ENCODE measurements around the gene ITGA6.

Gene ITGA6

DNA sequence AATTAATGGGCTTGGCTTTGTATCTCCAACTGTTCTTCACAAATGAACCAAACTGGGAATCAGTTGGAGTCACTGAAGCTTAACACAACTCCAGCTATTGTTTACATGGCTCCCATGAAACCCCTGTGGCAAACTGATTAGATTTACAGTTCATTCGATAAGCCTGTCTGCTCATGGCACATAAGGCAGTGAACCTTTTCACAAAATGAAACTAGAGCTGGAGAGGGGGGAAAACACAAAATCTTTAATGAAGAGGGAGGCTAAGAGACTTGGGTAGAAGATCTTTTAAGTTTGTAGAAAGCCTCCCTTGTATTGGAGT, 11.6 kb upstream of the ITGA6 start:
- in situ Hi-C loops (cut with MboI; ENCODE audit: low sequenced_read_pairs), result no loop called here

DNA sequence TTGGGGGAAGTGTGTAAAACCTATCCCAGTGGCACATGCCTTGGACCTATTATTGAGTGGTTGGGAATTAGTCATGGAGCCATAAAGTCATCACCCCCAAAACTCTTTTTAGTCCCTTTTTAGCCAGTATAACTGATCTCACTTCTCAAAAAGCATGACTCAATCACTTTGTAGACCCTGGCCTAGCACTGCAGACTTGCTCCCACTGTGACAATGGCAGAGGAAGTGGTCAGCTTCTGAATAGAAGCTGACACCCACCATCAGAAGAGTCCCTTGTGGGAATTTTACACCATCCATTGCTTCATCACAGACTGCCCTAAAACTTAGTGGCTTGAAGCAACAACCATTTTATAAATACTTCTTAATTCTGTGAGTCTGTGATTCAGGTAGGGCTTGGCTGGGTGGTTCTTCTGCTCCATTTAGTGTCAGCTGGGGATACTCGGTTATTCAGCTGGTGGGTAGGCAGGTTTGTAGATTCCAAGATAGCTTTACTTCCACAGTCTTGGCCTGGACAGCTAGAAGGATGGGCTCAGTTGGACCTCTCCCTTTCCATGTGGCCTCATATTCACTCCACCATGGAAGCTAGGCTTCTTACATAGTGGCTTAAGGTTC, 10.8 kb upstream of the ITGA6 start:
- in situ Hi-C loops (cut with MboI; ENCODE audit: low sequenced_read_pairs), result no loop called here

DNA sequence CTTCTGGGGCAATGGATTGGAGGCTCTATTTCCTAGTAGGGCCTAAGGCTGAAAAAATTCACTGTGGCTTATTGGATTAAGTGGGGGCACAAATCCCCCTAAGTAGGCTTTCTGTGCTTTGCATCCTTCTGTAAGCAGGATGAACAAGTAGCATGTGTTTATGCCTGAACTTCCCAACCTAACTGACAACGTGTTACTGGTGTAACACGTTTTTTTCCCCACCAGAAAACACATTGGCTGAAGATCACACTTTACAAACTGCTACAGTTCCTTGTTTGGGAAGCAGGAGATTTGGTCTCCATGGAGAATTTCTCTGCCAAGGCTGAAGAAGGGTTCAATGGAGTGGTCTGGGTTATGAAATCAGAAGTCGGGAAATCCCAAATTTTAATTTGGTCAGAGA, 7.2 kb upstream of the ITGA6 start:
- in situ Hi-C loops (cut with MboI; ENCODE audit: low sequenced_read_pairs), result no loop called here

DNA sequence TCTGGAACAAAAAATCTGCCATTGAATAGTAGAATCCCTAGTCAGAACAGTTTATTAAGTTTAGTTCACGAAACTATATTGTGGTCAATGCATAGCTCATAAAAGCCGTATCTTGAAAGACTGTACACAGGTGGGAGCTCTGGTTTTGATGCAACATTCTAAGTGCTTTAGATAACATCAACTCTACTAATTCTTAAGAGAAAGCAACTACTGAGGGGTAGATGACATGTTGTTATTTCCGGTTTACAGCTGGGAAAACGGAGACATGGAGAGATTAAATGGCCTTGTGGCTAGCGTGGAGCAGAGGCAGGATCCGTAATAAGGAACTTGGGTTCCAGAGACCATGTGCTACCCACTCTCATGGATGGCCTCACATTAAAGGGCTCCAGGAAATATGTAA, 4.2 kb upstream of the ITGA6 start:
- in situ Hi-C loops (cut with MboI; ENCODE audit: low sequenced_read_pairs), result no loop called here

DNA sequence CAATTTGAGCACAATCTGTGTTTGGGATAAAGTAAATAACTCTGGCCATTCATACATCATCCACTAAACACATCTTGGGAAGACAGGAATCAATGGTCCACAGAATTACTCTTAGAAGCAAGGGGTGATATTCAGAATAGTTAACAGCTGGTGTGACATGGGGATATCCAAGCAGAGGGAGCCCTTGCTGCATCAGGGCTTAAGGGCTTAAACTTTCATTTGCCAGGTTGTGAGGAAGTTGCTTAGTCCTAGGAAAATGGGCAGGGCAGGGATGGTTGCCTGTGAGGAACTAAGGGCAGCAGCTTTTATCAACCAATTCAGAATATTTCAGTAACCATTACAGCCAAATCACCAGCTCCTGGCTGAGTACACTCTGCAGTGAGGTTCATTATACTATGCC, 2.0 kb upstream of the ITGA6 start:
- in situ Hi-C loops (cut with MboI; ENCODE audit: low sequenced_read_pairs), result no loop called here

DNA sequence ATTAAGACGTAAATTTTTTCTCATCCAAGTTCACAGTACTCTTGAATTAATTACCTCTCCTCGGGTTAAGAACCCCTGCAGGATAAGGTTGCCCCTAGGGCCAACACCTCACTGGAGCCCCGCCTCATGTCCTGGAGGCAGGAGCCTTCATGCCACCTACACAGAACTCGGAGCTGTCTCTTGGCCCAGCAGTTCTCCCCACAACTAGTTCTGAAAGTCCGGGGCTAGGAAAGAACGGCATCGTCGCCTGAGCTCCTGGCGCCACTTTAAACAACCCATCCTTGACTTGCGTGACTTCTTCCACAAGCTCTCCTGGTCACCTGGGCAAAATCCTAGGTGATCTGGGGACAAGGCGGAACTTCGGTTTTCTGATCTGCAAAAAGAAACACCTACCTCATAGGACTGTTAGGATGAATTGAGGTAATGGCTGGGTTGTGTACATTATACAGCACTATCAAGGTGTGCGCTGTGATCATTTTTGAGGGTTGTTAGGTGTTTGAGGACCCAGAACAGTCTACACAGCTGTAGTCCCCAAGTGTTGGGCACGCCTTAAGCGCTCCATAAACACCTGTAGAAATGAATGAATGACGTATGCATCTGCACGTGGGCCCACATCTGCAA, 641 bp upstream of the ITGA6 start:
- in situ Hi-C loops (cut with MboI; ENCODE audit: low sequenced_read_pairs), result no loop called here

DNA sequence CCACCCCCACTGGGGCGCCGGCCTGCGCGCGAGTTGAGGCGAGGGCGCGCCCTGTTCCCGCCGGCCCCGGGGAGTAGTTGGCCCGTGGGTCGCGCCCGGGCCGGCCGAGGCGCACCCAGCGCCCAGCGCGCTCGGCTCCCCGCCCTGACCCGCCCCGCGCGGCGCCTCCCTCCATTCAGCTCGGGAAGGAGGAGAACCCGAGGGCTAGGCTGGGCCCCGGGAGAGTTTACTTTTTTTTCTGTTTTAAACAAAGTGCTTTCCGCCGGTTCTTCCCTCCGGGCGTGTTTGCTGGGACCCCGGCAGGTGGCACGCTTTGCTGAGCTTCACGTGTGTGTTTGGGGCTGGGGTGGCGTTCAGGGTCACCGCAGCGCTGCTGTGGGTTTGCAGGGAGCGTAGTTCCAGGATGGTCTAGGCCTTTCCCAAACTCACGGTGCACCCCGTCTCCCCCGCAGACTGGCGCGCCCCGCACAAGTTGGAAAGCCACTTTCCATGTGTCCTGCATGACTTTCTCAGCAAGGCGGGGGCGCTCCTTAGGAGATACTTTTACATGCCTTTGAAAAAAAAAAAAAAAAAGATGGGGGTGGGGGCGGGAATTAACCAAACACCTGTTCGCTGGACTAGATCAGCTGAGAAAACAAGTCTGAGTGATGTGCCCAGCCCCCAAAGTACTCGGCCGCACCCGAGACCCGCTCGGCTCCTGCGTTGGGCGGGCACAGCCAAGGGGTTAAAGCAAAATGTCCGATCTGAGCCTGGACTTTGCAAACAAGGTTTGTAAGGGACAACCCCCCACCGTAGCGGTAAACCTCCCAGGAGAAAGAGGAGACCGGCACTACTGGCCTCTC, 825 bp downstream of the ITGA6 start:
- in situ Hi-C loops (cut with MboI; ENCODE audit: low sequenced_read_pairs), result no loop called here

DNA sequence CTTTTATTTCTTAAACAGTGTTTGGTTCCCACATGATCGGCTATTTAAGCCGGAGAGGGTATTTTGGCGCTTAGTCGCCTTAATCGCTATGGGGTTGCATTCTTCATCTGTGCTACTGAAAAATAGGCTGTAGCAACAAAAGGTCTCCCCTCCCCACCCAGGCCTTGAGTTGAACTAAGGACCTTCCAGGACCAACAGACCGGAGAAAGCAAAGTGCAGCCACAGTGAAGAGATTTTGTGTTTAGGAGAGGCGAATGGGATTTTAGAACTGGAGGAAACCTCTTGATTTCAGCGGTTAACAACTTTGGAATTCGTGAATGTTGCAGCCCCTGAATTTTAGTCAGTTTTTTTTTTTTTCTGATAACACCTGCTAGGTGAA, 1.4 kb downstream of the ITGA6 start:
- in situ Hi-C loops (cut with MboI; ENCODE audit: low sequenced_read_pairs), result no loop called here

DNA sequence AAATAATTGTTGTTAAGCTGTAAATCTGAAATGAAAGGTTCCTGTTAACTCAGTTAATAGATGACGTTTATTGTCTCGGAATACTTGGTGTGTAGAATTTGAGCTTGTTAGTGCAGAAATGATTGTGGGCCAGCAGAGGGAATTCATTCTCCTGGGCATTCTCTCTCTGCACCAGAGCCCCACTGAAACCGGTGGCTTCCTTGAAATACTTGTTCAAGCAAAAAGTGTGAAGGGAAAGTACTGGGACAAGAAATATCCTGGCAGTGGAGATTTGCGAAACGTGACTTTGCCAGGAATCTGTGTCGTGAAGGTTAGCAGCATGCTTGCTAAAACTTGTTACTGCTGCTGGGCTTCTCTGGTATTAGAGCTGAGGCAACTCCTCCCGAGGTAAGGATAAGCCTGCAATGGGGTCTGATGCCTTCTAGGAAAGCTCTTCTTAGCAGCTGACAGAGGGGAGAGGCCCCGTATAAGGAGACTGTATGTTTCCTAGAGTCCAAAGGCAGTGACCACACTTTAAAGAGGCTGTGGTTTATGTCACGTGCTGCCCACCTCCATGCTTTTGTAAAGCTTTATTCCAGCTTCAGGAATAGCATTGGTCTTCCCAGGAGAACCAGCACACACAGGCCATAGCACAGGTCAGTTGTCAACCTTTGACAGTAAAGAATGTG, 2.0 kb downstream of the ITGA6 start:
- in situ Hi-C loops (cut with MboI; ENCODE audit: low sequenced_read_pairs), result no loop called here

DNA sequence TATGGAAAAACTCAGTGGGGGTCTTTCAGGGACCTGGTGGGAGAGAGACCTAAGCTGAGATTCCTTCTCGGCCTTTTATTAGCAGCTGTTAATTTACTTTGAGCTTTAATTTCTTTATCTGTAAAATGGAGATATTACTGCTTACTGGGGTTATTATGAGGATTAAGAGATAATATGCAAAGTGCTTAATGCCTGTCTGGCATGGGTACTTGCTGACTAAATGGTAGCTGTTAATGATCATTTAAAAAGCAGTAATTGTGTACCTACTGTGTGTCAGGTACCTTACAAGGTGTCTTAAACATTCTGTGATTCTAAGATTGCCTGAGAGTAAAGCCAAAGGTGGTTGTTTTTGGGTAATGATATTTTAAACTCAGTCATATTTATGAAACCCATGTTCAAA, 2.6 kb downstream of the ITGA6 start:
- in situ Hi-C loops (cut with MboI; ENCODE audit: low sequenced_read_pairs), result no loop called here

DNA sequence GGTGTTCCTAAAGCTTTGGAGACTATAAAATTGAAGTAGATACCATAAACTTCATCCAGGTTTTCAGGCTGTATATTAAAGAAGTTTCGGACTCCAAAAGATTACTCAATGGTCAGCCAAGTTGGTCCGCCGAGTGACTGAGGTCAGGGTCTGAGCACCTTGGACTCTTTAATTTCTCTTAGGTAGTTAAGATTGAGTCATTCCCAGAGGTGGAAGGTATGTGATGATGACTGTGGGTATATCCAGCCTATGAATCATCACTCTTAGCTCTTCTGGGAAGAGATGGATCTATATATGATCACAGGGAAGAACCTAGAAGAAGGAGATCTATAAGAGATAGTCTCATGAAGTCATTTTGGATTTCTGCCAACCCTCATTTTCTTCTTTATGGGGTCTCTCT, 3.3 kb downstream of the ITGA6 start:
- in situ Hi-C loops (cut with MboI; ENCODE audit: low sequenced_read_pairs), result no loop called here

DNA sequence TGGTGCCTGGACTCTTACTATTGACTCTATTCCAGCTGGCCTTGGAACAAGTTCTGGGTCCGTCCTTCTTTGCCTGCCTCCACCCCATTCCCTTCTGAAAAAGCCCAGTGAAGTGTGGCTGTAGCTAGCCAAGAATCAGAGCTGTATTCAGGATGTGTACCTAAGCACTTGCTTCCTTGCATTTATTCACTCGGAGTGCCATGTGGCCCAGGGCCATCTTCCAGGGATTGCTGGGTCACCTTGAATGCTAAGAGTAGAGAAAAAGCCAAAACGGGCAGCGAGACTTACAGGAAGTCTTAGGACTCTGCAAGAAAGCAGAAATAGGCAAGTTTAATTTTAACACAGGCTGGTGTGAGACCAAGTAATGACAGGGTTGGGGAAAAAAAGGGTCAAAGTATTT, 4.1 kb downstream of the ITGA6 start:
- in situ Hi-C loops (cut with MboI; ENCODE audit: low sequenced_read_pairs), result no loop called here

DNA sequence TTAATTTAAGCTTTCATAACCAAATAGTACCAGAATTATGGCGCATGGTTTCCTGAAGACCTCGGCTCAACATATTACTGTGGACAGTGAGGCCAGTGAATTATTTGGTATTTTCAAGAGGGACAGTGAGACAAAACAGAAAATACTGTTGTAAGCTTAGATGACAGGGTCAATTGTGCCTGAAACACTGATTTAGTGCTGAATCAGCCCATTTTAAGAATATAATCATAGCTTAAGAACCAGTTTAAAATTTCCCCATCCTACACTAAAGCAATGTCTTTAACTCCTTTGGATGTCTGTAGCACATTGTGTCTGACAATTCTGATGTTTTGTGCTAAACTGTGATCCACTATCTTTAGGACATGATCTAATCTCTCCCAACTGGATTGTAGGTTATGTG, 4.6 kb downstream of the ITGA6 start:
- in situ Hi-C loops (cut with MboI; ENCODE audit: low sequenced_read_pairs), result no loop called here

DNA sequence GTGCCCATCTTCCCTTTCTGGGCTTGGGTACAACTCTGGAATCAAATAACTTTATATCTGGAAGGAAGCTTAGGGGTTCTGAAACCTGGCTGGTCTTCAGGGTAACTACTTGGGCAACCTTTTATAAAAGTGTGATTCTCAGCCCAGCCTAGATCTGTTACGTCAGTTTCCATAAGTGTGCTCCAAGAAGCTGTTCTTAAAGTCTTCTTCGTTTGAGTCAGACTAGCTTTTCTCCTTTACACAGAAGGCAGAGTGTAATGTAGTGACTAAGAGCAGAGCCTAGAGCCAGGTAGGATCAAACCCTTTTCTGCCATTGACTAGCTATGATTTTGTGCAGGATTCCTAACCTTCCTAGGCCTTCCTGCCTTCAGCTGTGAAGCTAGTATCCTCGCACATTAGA, 5.8 kb downstream of the ITGA6 start:
- in situ Hi-C loops (cut with MboI; ENCODE audit: low sequenced_read_pairs), result no loop called here

DNA sequence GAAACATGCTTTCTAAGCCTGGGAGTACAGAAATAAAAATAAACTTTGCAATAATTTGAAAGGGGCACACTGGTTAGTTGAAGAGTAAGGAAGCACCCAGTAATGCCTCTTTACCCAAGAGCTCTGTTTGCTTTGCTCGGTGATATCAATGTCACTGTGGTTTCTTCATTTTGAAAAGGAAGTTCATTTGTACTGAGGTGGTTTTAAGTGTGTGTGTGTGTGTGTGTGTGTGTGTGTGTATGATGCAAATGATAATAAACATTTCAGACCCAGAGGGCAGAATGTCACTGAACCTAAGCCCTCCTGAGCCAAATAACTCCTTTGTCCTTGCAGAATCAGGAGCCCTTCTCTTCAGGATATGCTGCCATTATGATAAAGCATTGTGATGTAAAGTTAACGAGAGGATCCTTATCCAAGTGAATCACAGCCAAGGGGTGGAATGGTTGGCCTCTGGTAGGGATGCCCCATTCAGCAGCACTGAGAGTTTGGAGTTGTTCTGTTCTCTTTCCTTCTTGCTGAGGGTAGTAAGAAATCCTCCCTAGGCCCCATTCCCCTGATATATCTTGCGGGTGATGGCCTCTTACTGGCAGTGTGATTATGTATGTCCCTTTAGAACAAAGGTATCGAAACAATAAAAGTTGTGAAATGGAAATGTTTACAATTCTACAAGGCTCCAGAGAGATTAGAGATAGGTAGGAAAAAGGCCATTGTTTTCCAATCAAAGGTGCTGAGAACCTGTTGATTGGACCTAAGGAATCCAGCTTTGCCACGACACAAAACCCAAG, 7.6 kb downstream of the ITGA6 start:
- in situ Hi-C loops (cut with MboI; ENCODE audit: low sequenced_read_pairs), result no loop called here

DNA sequence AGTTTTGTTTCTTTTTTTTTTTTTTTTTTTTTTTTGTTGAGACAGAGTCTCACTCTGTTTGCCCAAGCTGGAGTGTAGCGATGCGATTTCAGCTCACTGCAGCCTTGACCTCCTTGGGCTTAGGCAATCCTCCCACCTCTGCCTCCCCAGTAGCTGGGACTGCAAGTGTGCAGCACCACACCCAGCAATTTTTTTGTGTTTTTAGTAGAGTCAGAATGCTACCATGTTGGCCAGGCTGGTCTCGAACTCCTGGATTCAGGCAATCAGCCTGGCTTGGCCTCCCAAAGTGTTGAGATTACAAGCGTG, 8.2 kb downstream of the ITGA6 start:
- in situ Hi-C loops (cut with MboI; ENCODE audit: low sequenced_read_pairs), result no loop called here

DNA sequence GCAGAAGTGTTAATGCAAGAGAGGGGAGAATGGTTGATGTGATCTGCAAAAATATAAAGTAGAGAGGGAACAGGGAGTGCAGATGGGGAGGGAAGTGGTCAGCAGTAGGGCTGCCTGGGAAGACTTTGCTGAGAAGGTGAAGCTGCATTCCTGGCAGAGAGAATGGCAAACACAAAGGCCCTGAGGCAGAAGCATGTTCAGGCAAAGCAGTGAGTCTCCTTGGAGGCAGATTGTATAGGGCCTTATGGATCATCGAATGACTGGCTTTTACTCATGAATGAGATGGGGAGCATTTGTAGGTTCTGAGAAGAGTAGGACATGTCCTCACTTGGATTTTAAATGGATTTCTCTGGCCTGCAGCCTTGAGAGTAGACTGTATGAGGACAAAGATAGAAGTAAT, 9.5 kb downstream of the ITGA6 start:
- in situ Hi-C loops (cut with MboI; ENCODE audit: low sequenced_read_pairs), result no loop called here

DNA sequence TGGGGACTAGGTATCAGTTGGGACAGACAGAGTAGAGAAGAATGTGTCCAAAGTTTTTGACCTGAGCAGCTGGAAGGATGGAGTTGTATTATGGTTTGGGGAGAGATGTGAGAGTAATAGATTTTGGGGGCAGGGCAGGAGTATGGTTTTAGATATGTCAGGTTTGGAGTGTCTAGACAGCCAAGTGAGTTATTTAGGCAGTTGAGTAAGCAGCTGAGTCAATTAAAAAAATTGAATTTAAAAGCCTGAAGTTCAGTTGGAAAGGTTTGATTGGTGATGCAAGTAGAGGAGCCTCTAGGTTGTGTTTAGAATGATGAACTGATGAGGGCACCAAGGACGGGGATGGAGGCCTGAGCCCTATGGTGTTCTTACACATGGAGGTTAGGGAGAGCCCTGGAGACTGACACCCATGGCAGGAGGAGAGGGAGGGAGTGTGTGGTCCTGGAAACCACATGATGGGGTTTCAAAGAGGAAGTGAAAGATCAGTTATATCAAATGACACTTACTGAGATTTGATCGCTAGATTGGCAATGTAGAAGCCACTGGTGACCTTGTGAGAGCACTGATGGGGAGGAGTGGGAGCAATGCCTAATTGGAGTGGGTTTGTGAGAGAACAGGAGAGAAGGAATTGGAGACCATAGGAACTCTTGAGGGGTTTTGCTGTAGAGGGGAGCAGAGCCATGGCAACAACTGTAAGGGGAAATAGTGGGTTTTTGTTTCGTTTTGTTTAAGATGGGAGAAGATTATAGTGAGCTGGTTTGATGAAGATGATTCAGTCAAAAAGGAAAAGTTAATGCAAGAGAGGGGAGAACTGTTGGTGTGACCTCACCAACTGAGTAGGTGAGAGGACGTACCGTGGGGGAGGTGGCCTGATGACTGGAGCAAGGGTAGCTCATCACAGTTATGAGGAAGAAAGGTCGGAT, 10.3 kb downstream of the ITGA6 start:
- in situ Hi-C loops (cut with MboI; ENCODE audit: low sequenced_read_pairs), result no loop called here

DNA sequence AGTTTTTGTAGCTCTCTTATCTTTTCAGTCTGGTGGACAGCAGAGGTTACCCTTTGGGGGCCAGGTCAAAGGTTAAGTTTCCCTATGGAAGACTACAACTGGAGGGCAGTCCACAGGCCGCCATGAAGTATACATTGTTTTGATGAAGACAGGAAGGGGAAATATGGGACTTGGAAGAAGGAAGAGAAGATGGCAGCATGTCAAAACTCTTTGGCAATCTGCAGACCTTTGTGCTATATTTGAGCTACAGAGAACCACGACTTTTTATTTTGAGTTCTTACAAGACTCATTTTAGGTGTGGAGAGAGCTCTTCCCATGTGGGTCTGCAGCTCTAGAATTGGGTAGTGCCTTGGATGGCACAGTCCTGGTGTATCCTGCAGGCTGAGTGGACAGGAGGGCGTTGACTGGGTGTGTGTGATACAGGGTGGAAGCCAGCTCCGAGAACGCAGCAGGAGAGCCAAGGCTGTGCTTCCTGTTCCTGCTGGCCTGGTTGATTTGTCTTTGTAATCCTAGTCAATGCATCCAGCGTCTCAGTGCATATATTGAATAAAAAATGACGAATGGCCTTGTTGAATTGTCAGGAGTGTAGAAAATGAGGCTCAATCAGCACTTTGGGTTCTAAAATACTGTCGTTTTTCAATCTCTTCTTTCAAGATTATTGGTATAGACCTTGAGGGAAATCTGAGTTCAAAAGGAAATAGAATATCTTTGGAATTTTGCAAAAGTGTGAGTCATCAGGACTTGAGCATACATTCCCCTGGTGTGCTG, 11.5 kb downstream of the ITGA6 start:
- in situ Hi-C loops (cut with MboI; ENCODE audit: low sequenced_read_pairs), result no loop called here

DNA sequence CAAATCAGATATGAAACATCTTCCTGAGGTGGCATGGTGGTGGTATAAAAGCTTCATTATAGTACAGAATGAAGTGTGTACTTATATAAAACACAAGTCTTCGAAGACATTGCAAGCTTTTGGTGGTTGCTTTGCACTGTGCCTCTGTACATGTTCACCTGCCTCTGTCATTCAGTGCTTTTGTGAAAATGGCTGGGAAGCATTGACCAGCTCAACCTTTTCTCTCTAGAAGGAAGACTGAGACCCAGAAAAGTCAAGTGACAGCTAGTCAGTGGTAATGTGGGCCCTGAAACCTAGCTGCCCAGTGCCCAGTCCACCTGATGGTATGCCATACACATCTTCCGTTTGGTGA, 12.1 kb downstream of the ITGA6 start:
- in situ Hi-C loops (cut with MboI; ENCODE audit: low sequenced_read_pairs), result no loop called here

Data from HL-60/S4 (cell line).